Fibroblast of lung (primary cell): ENCODE results near the gene AMOTL2.

Experiments used
- EZH2 ChIP-seq: IDR thresholded peaks from 2 replicates; pipeline ENCODE4 v1.5.1; 2012; ENCODE audit warnings: low read length, control low read depth, mild to moderate bottlenecking; ENCODE audit errors: missing control alignments
- TF ChIP-seq, protein P1 (sequence below), 2 donors: IDR thresholded peaks in 1 of 2; conservative IDR thresholded peaks in 1 of 2; 1 replicate in 1 of 2; 2 replicates in 1 of 2; pipeline ENCODE4 v1.5.1; 2011 to 2012; ENCODE audit warnings: low read length in 2 of 2, control low read depth in 1 of 2, inconsistent platforms in 1 of 2, low read depth in 1 of 2, mild to moderate bottlenecking in 1 of 2

DNA sequence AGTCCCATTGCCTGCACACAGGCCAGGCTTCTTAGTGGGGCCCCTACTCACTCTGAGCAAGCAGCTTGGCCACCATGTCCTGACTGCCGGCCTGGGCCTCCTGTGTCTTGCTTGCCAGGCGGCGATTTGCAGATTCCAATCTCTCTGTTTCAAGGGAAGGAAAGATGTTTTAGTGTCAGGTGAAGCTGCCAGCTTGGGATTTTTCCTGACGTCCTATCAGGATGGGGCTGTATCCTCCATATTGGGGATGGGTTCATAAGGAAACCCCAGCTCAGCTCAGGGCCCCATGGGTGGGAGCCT lies 8.5 kb downstream of the AMOTL2 start:
- TF ChIP-seq EZH2, result no peak
- TF ChIP-seq, protein P1, sequence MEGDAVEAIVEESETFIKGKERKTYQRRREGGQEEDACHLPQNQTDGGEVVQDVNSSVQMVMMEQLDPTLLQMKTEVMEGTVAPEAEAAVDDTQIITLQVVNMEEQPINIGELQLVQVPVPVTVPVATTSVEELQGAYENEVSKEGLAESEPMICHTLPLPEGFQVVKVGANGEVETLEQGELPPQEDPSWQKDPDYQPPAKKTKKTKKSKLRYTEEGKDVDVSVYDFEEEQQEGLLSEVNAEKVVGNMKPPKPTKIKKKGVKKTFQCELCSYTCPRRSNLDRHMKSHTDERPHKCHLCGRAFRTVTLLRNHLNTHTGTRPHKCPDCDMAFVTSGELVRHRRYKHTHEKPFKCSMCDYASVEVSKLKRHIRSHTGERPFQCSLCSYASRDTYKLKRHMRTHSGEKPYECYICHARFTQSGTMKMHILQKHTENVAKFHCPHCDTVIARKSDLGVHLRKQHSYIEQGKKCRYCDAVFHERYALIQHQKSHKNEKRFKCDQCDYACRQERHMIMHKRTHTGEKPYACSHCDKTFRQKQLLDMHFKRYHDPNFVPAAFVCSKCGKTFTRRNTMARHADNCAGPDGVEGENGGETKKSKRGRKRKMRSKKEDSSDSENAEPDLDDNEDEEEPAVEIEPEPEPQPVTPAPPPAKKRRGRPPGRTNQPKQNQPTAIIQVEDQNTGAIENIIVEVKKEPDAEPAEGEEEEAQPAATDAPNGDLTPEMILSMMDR (conservative IDR thresholded peaks at IDR 0.05 in 1 of 2, IDR thresholded peaks at IDR 0.05 in 1 of 2; ENCODE audit: low read depth in 1 of 2, low read length in 2 of 2), result no peak
